ENCODE results near the gene SERPINB6.

The SERPINB6 gene

GRCh38 chr6:2917065-2917464, 54.3 kb downstream of the SERPINB6 start:
- Histone ChIP-seq H3K4me3 (replicated peaks; ENCODE audit: insufficient read depth, low read length) (no peak overlapping the region), H3K27me3 (ENCODE audit: insufficient read depth, poor library complexity, severe bottlenecking) (no peaks in the 10 kb centered on the region), H3K27ac (replicated peaks) (no peak overlapping the region)
- no peak for DNase-seq (ENCODE audit: low read depth in 1 of 2, low spot score in 1 of 2)
- TF ChIP-seq CTCF (IDR thresholded peaks at IDR 0.05; ENCODE audit: insufficient read depth, low read length): no peak
- no peak for TF ChIP-seq REST (IDR thresholded peaks at IDR 0.05; ENCODE audit: insufficient replicate concordance, low read depth)
- no peak for TF ChIP-seq GABPA (IDR thresholded peaks at IDR 0.05; ENCODE audit: low read depth)
- no peak for TF ChIP-seq SPI1 (IDR thresholded peaks at IDR 0.05; ENCODE audit: borderline replicate concordance, low read depth)
- TF ChIP-seq POLR2AphosphoS5 (IDR thresholded peaks at IDR 0.05; ENCODE audit: low read depth): no peak

- Histone ChIP-seq H3K27me3 (ENCODE audit: insufficient read depth, poor library complexity, severe bottlenecking) (no peaks in the 10 kb centered on the region), H3K27ac (replicated peaks) (no peak overlapping the region), H3K4me3 (replicated peaks; ENCODE audit: insufficient read depth, low read length) (no peak overlapping the region)
- DNase-seq (ENCODE audit: low read depth in 1 of 2, low spot score in 1 of 2): no peak
- TF ChIP-seq POLR2AphosphoS5 (IDR thresholded peaks at IDR 0.05; ENCODE audit: low read depth) (no peak), GABPA (IDR thresholded peaks at IDR 0.05; ENCODE audit: low read depth) (no peak), CTCF (IDR thresholded peaks at IDR 0.05; ENCODE audit: insufficient read depth, low read length) (no peak), SPI1 (IDR thresholded peaks at IDR 0.05; ENCODE audit: borderline replicate concordance, low read depth) (no peak), REST (IDR thresholded peaks at IDR 0.05; ENCODE audit: insufficient replicate concordance, low read depth) (no peak)
Measured at GRCh38 chr6:2916158-2916925, 55.0 kb downstream of the SERPINB6 start.

- TF ChIP-seq GABPA (IDR thresholded peaks at IDR 0.05; ENCODE audit: low read depth): no peak
- no peak for TF ChIP-seq CTCF (IDR thresholded peaks at IDR 0.05; ENCODE audit: insufficient read depth, low read length)
- no peak for TF ChIP-seq REST (IDR thresholded peaks at IDR 0.05; ENCODE audit: insufficient replicate concordance, low read depth)
- no peak for TF ChIP-seq SPI1 (IDR thresholded peaks at IDR 0.05; ENCODE audit: borderline replicate concordance, low read depth)
Measured at GRCh38 chr6:2915150-2915549, 56.2 kb downstream of the SERPINB6 start.

More at GRCh38 chr6:2915150-2915549, 56.2 kb downstream of the SERPINB6 start:
- Histone ChIP-seq H3K27me3 (ENCODE audit: insufficient read depth, poor library complexity, severe bottlenecking) (no peaks in the 10 kb centered on the region), H3K4me3 (replicated peaks; ENCODE audit: insufficient read depth, low read length) (no peak overlapping the region), H3K27ac (replicated peaks) (no peak overlapping the region)
- DNase-seq (ENCODE audit: low read depth in 1 of 2, low spot score in 1 of 2): no peak

Data from HL-60 (cell line).